WTC11 (cell line): ENCODE results near the gene FITM1. TPM values are rescaled to one million over a fixed set of nuclear protein-coding genes. Genes with fewer than 3 reads are reported as not detected.
A peak's percentile ranks its signal among the peaks of the same experiment; 100 is the strongest.

ENCODE experiments used
- ATAC-seq: fragments of 200-7000 bp; cut with Tn5 transposase; 2 replicates; pipeline ENCODE4 v1.10.0; 2021; ENCODE audit warnings: mild to moderate bottlenecking, moderate library complexity
- CTCF ChIA-PET: fragments of 300-600 bp; sonication (Branson Sonifier 250); formaldehyde crosslinking; loops from one replicate; lab custom pipeline; 2021; ENCODE audit warnings: antibody characterized with exemption; lab: Charles Lee
- POLR2A ChIA-PET: fragments of 350-600 bp; sonication (Branson Sonifier 250); formaldehyde crosslinking; loops from one replicate; lab custom pipeline; 2021; ENCODE audit warnings: antibody characterized with exemption; lab: Charles Lee
- DNase-seq: peaks from one replicate; pipeline ENCODE4 v3.0.0; 2021; ENCODE audit warnings: low spot score
- H3K27ac Mint-ChIP-seq: 2 replicates; pipeline ENCODE4 v1.8.0; 2021; ENCODE audit warnings: mixed read lengths
- H3K27me3 Mint-ChIP-seq: 2 replicates; pipeline ENCODE4 v1.8.0; 2021; ENCODE audit warnings: low read depth, mild to moderate bottlenecking, moderate library complexity, mixed read lengths
- H3K36me3 Mint-ChIP-seq: 2 replicates; pipeline ENCODE4 v1.8.0; 2021; ENCODE audit warnings: mixed read lengths
- H3K4me1 Mint-ChIP-seq: 2 replicates; pipeline ENCODE4 v1.8.0; 2022; ENCODE audit warnings: mixed read lengths
- H3K4me3 Mint-ChIP-seq: 2 replicates; pipeline ENCODE4 v1.8.0; 2021; ENCODE audit warnings: mild to moderate bottlenecking, moderate library complexity, mixed read lengths
- H3K9me3 Mint-ChIP-seq: 2 replicates; pipeline ENCODE4 v1.8.0; 2021; ENCODE audit warnings: mixed read lengths
- CREB1 ChIP-seq: sonication (generic); formaldehyde crosslinking; IDR thresholded peaks from 2 replicates; pipeline ENCODE4 v1.8.0; 2023; ENCODE audit warnings: mild to moderate bottlenecking, missing genetic modification reagents
- CREM ChIP-seq: sonication (generic); formaldehyde crosslinking; IDR thresholded peaks from 2 replicates; pipeline ENCODE4 v1.8.1; 2022; ENCODE audit warnings: mild to moderate bottlenecking, missing genetic modification reagents, moderate library complexity
- CTCF ChIP-seq: fragments of 200-600 bp; IDR thresholded peaks from 2 replicates; pipeline ENCODE4 v1.8.0; 2022; ENCODE audit warnings: antibody characterized with exemption
- E2F1 ChIP-seq: sonication (generic); formaldehyde crosslinking; IDR thresholded peaks from 2 replicates; pipeline ENCODE4 v1.8.0; 2022; ENCODE audit warnings: mild to moderate bottlenecking, missing genetic modification reagents
- FOXP4 ChIP-seq: sonication (generic); formaldehyde crosslinking; IDR thresholded peaks from 2 replicates; pipeline ENCODE4 v1.8.0; 2022; ENCODE audit warnings: mild to moderate bottlenecking, missing genetic modification reagents
- RELA ChIP-seq: sonication (generic); formaldehyde crosslinking; IDR thresholded peaks from 2 replicates; pipeline ENCODE4 v1.8.1; 2022; ENCODE audit warnings: missing genetic modification reagents, mild to moderate bottlenecking, borderline replicate concordance
- SP1 ChIP-seq: sonication (generic); formaldehyde crosslinking; conservative IDR thresholded peaks from 2 replicates; pipeline ENCODE4 v1.8.1; 2022; ENCODE audit warnings: missing genetic modification reagents
- TEAD1 ChIP-seq: sonication (generic); formaldehyde crosslinking; IDR thresholded peaks from 2 replicates; pipeline ENCODE4 v1.8.0; 2022; ENCODE audit warnings: mild to moderate bottlenecking, missing genetic modification reagents
- ZNF263 ChIP-seq: sonication (generic); formaldehyde crosslinking; IDR thresholded peaks from 2 replicates; pipeline ENCODE4 v1.8.1; 2022; ENCODE audit warnings: low read depth, mild to moderate bottlenecking, moderate library complexity, missing genetic modification reagents
- ZNF281 ChIP-seq: sonication (generic); formaldehyde crosslinking; IDR thresholded peaks from 2 replicates; pipeline ENCODE4 v1.8.0; 2023; ENCODE audit warnings: mild to moderate bottlenecking, missing genetic modification reagents
- ZNF423 ChIP-seq: fragments of 250-450 bp; sonication (Bioruptor Pico); IDR thresholded peaks from 2 replicates; pipeline ENCODE4 v2.1.2; 2022; ENCODE audit warnings: mild to moderate bottlenecking, moderate library complexity
- ZNF671 ChIP-seq: fragments of 250-450 bp; sonication (Bioruptor Pico); IDR thresholded peaks from 2 replicates; pipeline ENCODE4 v1.8.0; 2021; ENCODE audit warnings: mild to moderate bottlenecking
- total RNA-seq: library from RNA; stranded (reverse); gene quantifications from 3 replicates; pipeline ENCODE4 v1.2.3, GENCODE V29; 2021
- TF ChIP-seq, protein P1 (sequence below): sonication (generic); formaldehyde crosslinking; IDR thresholded peaks from 2 replicates; pipeline ENCODE4 v1.8.1; 2022; ENCODE audit warnings: missing genetic modification reagents, borderline replicate concordance
- TF ChIP-seq, protein P2 (sequence below): sonication (generic); formaldehyde crosslinking; IDR thresholded peaks from 2 replicates; pipeline ENCODE4 v1.8.1; 2023; ENCODE audit warnings: mild to moderate bottlenecking, missing genetic modification reagents, borderline replicate concordance
- TF ChIP-seq, protein P3 (sequence below): sonication (generic); formaldehyde crosslinking; IDR thresholded peaks from 2 replicates; pipeline ENCODE4 v1.8.0; 2022; ENCODE audit warnings: mild to moderate bottlenecking, missing genetic modification reagents

FITM1 gene
- total RNA-seq, 1 experiment from 2014 or later: not detected

DNA sequence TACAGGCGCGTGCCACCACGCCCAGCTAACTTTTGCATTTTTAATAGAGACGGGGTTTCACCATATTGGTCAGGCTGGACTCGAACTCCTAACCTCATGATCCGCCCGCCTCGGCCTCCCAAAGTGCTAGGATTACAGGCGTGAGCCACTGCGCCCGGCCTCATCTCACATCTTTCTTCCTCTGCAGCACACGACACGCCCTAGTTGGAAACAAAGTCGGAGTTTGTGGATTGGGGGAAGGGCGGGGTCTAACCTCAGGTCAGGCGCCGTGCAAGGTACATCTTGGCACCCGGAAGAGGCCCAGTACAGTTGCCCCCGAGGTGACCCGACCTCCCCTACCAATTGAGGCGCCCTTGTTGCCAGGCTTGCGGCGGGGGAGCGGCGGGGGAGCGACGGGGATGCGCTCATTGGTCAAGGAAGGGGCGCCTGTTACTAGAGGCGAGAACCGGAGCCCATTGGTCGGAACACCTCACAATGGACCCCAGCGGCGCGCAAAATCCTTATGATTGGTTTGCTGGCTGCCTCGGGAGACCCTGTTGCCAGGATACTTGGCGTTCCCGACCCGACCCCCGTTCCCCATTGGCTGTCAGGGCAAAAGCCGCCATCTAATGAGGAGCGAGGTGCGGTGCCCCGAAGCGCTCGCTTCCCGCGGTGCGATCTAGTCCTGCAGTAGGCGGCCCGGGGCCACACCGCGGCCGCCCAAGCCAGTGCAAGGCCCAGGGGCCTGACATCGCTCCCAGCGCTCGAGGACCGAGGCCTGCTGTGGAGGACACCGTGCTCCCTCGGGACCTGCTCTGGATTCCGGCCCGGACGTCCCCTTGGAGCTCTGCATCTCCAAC, 41.2 kb downstream of the FITM1 start, which contains the start of gene REC8 (continued):
- no peak for TF ChIP-seq CTCF
- TF ChIP-seq FOXP4 (CRISPR knock-in tag): peak; percentile 17; the same call in 1 of the 2 replicates
- no peak for TF ChIP-seq ZNF423 (CRISPR knock-in tag)
- no peak for TF ChIP-seq ZNF671 (CRISPR knock-in tag)
- TF ChIP-seq, protein P1, sequence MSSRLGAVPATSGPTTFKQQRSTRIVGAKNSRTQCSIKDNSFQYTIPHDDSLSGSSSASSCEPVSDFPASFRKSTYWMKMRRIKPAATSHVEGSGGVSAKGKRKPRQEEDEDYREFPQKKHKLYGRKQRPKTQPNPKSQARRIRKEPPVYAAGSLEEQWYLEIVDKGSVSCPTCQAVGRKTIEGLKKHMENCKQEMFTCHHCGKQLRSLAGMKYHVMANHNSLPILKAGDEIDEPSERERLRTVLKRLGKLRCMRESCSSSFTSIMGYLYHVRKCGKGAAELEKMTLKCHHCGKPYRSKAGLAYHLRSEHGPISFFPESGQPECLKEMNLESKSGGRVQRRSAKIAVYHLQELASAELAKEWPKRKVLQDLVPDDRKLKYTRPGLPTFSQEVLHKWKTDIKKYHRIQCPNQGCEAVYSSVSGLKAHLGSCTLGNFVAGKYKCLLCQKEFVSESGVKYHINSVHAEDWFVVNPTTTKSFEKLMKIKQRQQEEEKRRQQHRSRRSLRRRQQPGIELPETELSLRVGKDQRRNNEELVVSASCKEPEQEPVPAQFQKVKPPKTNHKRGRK: no peak
- no peak for TF ChIP-seq CREB1 (CRISPR knock-in tag)
- TF ChIP-seq E2F1: 0 out of 2 replicates have a peak, but pooled peaks have one; percentile 51
- TF ChIP-seq SP1 (CRISPR knock-in tag): peak; percentile 69

- POLR2A ChIA-PET: interaction anchor here (1.2 to 1.5 kb wide), 3 partner anchors 11 to 25 kb away, joined by 4 to 6 read pairs (median 4); partner anchors contain the start of genes IRF9, RNF31 and TM9SF1
- TF ChIP-seq, protein P2, sequence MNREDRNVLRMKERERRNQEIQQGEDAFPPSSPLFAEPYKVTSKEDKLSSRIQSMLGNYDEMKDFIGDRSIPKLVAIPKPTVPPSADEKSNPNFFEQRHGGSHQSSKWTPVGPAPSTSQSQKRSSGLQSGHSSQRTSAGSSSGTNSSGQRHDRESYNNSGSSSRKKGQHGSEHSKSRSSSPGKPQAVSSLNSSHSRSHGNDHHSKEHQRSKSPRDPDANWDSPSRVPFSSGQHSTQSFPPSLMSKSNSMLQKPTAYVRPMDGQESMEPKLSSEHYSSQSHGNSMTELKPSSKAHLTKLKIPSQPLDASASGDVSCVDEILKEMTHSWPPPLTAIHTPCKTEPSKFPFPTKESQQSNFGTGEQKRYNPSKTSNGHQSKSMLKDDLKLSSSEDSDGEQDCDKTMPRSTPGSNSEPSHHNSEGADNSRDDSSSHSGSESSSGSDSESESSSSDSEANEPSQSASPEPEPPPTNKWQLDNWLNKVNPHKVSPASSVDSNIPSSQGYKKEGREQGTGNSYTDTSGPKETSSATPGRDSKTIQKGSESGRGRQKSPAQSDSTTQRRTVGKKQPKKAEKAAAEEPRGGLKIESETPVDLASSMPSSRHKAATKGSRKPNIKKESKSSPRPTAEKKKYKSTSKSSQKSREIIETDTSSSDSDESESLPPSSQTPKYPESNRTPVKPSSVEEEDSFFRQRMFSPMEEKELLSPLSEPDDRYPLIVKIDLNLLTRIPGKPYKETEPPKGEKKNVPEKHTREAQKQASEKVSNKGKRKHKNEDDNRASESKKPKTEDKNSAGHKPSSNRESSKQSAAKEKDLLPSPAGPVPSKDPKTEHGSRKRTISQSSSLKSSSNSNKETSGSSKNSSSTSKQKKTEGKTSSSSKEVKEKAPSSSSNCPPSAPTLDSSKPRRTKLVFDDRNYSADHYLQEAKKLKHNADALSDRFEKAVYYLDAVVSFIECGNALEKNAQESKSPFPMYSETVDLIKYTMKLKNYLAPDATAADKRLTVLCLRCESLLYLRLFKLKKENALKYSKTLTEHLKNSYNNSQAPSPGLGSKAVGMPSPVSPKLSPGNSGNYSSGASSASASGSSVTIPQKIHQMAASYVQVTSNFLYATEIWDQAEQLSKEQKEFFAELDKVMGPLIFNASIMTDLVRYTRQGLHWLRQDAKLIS (CRISPR knock-in tag): no peak
- TF ChIP-seq ZNF281 (CRISPR knock-in tag) (no peak), ZNF263 (no peak), RELA (no peak), TEAD1 (CRISPR knock-in tag) (0 out of 2 replicates have a peak, but pooled peaks have one; percentile 17), CREM (CRISPR knock-in tag) (no peak)
- TF ChIP-seq, protein P3, sequence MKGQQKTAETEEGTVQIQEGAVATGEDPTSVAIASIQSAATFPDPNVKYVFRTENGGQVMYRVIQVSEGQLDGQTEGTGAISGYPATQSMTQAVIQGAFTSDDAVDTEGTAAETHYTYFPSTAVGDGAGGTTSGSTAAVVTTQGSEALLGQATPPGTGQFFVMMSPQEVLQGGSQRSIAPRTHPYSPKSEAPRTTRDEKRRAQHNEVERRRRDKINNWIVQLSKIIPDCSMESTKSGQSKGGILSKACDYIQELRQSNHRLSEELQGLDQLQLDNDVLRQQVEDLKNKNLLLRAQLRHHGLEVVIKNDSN: peak; percentile 77
Observed at GRCh38 chr14:24172261-24172860, 41.9 kb downstream of the FITM1 start.

More at GRCh38 chr14:24172261-24172860, 41.9 kb downstream of the FITM1 start:
- peaks cover 9% of the 10 kb centered on the region for H3K4me1 Mint-ChIP-seq
- CTCF ChIA-PET: interaction anchor here (0.7 to 3.1 kb wide), 6 partner anchors 11 to 114 kb away, joined by 3 to 16 read pairs (median 3); partner anchors contain the start of genes IPO4, IRF9 and TINF2
- no peaks in the 10 kb centered on the region; the same call in none of the 2 replicates for H3K27me3 Mint-ChIP-seq
- DNase-seq: peak; percentile 19
- H3K9me3 Mint-ChIP-seq: no peaks in the 10 kb centered on the region
- peak overlapping the region; percentile 74 for H3K27ac Mint-ChIP-seq
- peaks cover 3% of the 10 kb centered on the region; the same call in 1 of the 2 replicates for H3K36me3 Mint-ChIP-seq
- H3K4me3 Mint-ChIP-seq: peak overlapping the region; percentile 79
- no peak for ATAC-seq
